ENCODE data around the gene MAMDC2.

The MAMDC2 gene

DNA sequence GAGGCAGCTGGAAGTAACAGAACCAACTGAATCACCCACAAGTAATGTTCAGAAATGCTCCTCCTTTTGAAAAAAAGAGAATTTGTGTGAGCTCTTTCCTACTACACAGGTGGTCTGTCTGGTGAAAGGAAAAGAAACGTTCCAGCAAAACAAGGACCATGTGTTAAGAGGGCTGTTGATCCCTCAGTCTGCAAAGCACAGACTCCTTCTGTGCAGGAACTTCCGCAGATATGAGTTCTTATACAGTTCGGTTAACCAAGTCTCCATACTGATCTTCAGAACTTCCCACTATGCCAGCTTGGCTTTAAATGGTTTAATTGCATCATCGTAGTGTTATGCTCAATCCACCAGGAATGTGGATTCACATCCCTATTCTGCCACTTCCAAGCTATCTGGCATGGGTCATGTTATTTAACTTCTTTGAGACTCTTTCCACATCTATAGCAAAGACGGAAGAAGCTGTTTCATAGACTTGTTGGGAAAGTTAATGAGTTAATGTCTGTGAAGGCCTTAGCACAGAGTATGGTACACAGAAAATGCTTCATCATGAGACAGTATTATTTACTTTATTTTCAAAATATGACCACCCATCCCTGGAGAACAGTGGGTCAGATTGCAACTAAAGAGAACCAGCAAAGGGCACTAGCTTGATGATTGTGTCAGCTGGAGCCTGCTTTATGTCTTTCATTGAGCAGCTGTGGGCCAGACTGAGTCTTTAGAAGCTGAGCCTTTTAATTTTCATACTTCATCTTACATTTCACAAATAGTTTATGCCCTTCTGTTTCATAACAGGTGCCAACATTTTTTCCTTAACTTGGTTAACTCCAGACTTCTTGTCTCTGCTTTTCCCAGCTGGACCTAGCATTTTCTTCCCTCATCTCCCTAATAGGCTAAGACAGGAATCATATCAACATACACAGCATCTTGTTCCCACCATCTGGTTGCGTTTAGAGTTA lies 89.9 kb downstream of the MAMDC2 start:
- H2AK5ac ChIP-seq (ENCODE audit: low read length) = no peak overlapping the region
- H3K79me1 ChIP-seq (ENCODE audit: low read length) = no peaks in the 10 kb centered on the region
- no peak overlapping the region for H3K9ac ChIP-seq (ENCODE audit: low read length)
- no peaks in the 10 kb centered on the region for H3K4me1 ChIP-seq (ENCODE audit: control insufficient read depth, low read depth, low read length)
- H3K4me2 ChIP-seq (ENCODE audit: low read length) = no peak overlapping the region
- H3K18ac ChIP-seq (ENCODE audit: low read length) = no peak overlapping the region
- WGBS (ENCODE audit: extremely low coverage, insufficient coverage, low lambda C conversion rate) = no CpG with 5 or more reads among the region's 6 CpGs
- H3K27me3 ChIP-seq (ENCODE audit: insufficient read depth, low read length, poor library complexity) = no peaks in the 10 kb centered on the region
- no peak overlapping the region for H3K23ac ChIP-seq (ENCODE audit: low read length)
- H3K56ac ChIP-seq (ENCODE audit: low read length) = no peak overlapping the region
- no peak overlapping the region for H2BK120ac ChIP-seq (ENCODE audit: low read depth, low read length)
- no peak for DNase-seq
- no peak overlapping the region for H2BK5ac ChIP-seq (ENCODE audit: low read length)
- no peak overlapping the region for H4K5ac ChIP-seq (ENCODE audit: low read length)
- H4K8ac ChIP-seq (ENCODE audit: low read depth, low read length) = no peak overlapping the region
- no peaks in the 10 kb centered on the region for H3K79me2 ChIP-seq (ENCODE audit: control insufficient read depth, insufficient read depth, low read length)
- H2BK15ac ChIP-seq (replicated peaks; ENCODE audit: low read depth) = no peak overlapping the region
- H3K27ac ChIP-seq (ENCODE audit: low read depth, low read length) = no peak overlapping the region
- H3K36me3 ChIP-seq (ENCODE audit: control insufficient read depth, insufficient read depth, low read length) = no peaks in the 10 kb centered on the region
- H3K4ac ChIP-seq (ENCODE audit: low read depth, low read length) = no peak overlapping the region
- H3K4me3 ChIP-seq (ENCODE audit: low read length) = no peak overlapping the region

DNA sequence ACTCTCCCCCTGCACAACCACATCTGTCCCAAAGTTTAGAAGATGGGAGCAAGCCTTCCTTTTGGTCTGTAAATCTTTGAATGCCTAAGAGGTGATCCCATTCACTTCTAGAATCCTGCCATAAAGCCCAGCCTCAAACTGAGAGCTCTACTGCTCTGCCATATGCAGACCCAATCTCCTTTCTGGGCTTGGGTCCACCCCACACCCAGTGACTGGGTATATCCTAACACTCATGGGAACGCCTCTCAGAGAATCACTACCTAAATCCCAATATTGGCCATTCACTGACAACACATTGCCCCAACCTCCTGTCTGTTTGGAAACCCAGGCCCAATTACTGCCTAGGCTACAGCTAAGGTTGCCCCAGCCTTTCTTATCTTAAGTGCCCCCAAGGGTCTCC lies 90.7 kb downstream of the MAMDC2 start:
- Histone ChIP-seq H3K36me3 (ENCODE audit: control insufficient read depth, insufficient read depth, low read length) (no peaks in the 10 kb centered on the region), H2BK15ac (replicated peaks; ENCODE audit: low read depth) (no peak overlapping the region), H3K56ac (ENCODE audit: low read length) (no peak overlapping the region), H2AK5ac (ENCODE audit: low read length) (no peak overlapping the region), H3K79me2 (ENCODE audit: control insufficient read depth, insufficient read depth, low read length) (no peaks in the 10 kb centered on the region), H3K18ac (ENCODE audit: low read length) (no peak overlapping the region), H4K5ac (ENCODE audit: low read length) (no peak overlapping the region), H3K4me2 (ENCODE audit: low read length) (no peak overlapping the region), H3K4ac (ENCODE audit: low read depth, low read length) (no peak overlapping the region), H3K9ac (ENCODE audit: low read length) (no peak overlapping the region), H3K27me3 (ENCODE audit: insufficient read depth, low read length, poor library complexity) (no peaks in the 10 kb centered on the region), H3K27ac (ENCODE audit: low read depth, low read length) (no peak overlapping the region), H3K79me1 (ENCODE audit: low read length) (no peaks in the 10 kb centered on the region), H3K4me1 (ENCODE audit: control insufficient read depth, low read depth, low read length) (no peaks in the 10 kb centered on the region), H2BK120ac (ENCODE audit: low read depth, low read length) (no peak overlapping the region), H3K23ac (ENCODE audit: low read length) (no peak overlapping the region), H3K4me3 (ENCODE audit: low read length) (no peak overlapping the region), H4K8ac (ENCODE audit: low read depth, low read length) (no peak overlapping the region), H2BK5ac (ENCODE audit: low read length) (no peak overlapping the region)
- DNase-seq = no peak
- WGBS (ENCODE audit: extremely low coverage, insufficient coverage, low lambda C conversion rate) = no CpG with 5 or more reads among the region's 1 CpG

DNA sequence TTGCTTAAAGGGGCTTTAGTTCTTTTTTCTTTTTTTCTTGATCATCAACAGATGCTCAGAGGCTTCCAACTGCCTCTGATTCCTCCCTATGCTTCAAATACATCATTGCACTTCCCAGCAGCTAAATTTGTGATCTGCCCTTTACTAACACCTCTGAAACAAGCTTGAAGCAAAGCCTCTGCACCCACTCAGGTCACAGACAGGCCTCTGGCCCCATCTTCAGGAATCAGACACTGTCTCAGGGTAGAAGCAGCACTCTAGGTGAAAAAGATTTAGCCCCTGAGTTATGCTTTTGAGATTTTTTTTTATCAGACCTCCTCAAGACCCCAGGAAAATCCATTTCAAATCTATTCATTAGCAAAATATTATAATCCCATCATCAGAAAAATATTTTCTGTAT lies 91.5 kb downstream of the MAMDC2 start:
- Histone ChIP-seq H2AK5ac (ENCODE audit: low read length) (no peak overlapping the region), H2BK120ac (ENCODE audit: low read depth, low read length) (no peak overlapping the region), H3K56ac (ENCODE audit: low read length) (no peak overlapping the region), H3K4ac (ENCODE audit: low read depth, low read length) (no peak overlapping the region), H3K9ac (ENCODE audit: low read length) (no peak overlapping the region), H2BK15ac (replicated peaks; ENCODE audit: low read depth) (no peak overlapping the region), H3K4me1 (ENCODE audit: control insufficient read depth, low read depth, low read length) (no peaks in the 10 kb centered on the region), H3K18ac (ENCODE audit: low read length) (no peak overlapping the region), H3K27me3 (ENCODE audit: insufficient read depth, low read length, poor library complexity) (no peaks in the 10 kb centered on the region), H3K79me1 (ENCODE audit: low read length) (no peaks in the 10 kb centered on the region), H4K5ac (ENCODE audit: low read length) (no peak overlapping the region), H3K4me3 (ENCODE audit: low read length) (no peak overlapping the region), H2BK5ac (ENCODE audit: low read length) (no peak overlapping the region), H3K79me2 (ENCODE audit: control insufficient read depth, insufficient read depth, low read length) (no peaks in the 10 kb centered on the region), H3K23ac (ENCODE audit: low read length) (no peak overlapping the region), H3K27ac (ENCODE audit: low read depth, low read length) (no peak overlapping the region), H3K4me2 (ENCODE audit: low read length) (no peak overlapping the region), H4K8ac (ENCODE audit: low read depth, low read length) (no peak overlapping the region), H3K36me3 (ENCODE audit: control insufficient read depth, insufficient read depth, low read length) (no peaks in the 10 kb centered on the region)
- no peak for DNase-seq

DNA sequence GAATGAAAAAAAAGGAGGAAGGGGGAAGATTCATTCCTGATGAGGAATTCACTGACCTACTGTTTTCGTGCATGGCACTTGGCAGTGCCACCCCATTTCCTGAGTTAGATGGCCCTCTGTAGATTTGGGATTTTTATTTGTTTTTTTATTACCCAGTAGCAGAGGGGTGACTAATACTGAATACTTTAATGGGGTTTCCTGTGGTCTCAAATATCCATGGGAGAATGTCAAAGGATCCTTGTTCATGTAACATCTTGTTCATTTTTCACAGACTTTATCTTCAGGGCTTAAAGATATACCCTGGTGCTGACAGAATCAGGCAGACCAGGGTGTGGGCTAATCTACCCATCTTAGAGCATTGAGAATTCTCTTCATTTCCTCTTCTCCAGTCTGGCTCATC lies 93.0 kb downstream of the MAMDC2 start:
- no peak overlapping the region for H3K27ac ChIP-seq (ENCODE audit: low read depth, low read length)
- no peak overlapping the region for H4K8ac ChIP-seq (ENCODE audit: low read depth, low read length)
- no peak overlapping the region for H3K56ac ChIP-seq (ENCODE audit: low read length)

DNA sequence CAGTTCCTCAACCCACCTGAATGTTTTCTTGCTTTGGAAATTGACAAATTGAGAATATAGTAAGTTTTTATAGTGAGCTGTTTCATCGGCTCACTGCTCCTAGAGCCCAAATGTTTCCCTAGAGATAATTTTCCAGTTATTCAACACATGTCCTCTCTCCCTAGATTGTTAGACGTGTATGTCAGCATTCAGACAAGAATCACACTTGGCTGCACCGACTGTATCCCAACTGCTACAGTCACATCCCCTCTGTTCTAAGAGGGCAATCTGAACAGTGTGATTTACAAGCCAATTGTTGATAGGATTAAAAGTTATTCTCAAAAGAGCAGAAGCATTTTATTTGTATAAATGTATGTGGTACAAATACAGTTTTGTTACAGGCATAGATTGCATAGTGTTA lies 93.9 kb downstream of the MAMDC2 start:
- no peak overlapping the region for H3K27ac ChIP-seq (ENCODE audit: low read depth, low read length)
- no peaks in the 10 kb centered on the region for H3K4me1 ChIP-seq (ENCODE audit: control insufficient read depth, low read depth, low read length)
- H3K4me3 ChIP-seq (ENCODE audit: low read length) = no peak overlapping the region
- H2AK5ac ChIP-seq (ENCODE audit: low read length) = no peak overlapping the region
- no peaks in the 10 kb centered on the region for H3K36me3 ChIP-seq (ENCODE audit: control insufficient read depth, insufficient read depth, low read length)
- H4K8ac ChIP-seq (ENCODE audit: low read depth, low read length) = no peak overlapping the region
- no peak overlapping the region for H2BK120ac ChIP-seq (ENCODE audit: low read depth, low read length)
- DNase-seq = no peak
- H3K79me1 ChIP-seq (ENCODE audit: low read length) = no peaks in the 10 kb centered on the region
- H2BK5ac ChIP-seq (ENCODE audit: low read length) = no peak overlapping the region
- WGBS (ENCODE audit: extremely low coverage, insufficient coverage, low lambda C conversion rate) = no CpG with 5 or more reads among the region's 3 CpGs
- H3K56ac ChIP-seq (ENCODE audit: low read length) = no peak overlapping the region
- no peaks in the 10 kb centered on the region for H3K79me2 ChIP-seq (ENCODE audit: control insufficient read depth, insufficient read depth, low read length)
- no peaks in the 10 kb centered on the region for H3K27me3 ChIP-seq (ENCODE audit: insufficient read depth, low read length, poor library complexity)
- H4K5ac ChIP-seq (ENCODE audit: low read length) = no peak overlapping the region
- H3K23ac ChIP-seq (ENCODE audit: low read length) = no peak overlapping the region
- H3K9ac ChIP-seq (ENCODE audit: low read length) = no peak overlapping the region
- no peak overlapping the region for H3K4me2 ChIP-seq (ENCODE audit: low read length)
- H3K18ac ChIP-seq (ENCODE audit: low read length) = no peak overlapping the region
- H3K4ac ChIP-seq (ENCODE audit: low read depth, low read length) = no peak overlapping the region
- no peak overlapping the region for H2BK15ac ChIP-seq (replicated peaks; ENCODE audit: low read depth)

More for the DNA sequence above, 93.0 kb downstream of the MAMDC2 start:
- H3K4me3 ChIP-seq (ENCODE audit: low read length) = no peak overlapping the region
- H3K4ac ChIP-seq (ENCODE audit: low read depth, low read length) = no peak overlapping the region
- no CpG with 5 or more reads among the region's 1 CpG for WGBS (ENCODE audit: extremely low coverage, insufficient coverage, low lambda C conversion rate)
- no peak overlapping the region for H4K5ac ChIP-seq (ENCODE audit: low read length)
- H3K4me2 ChIP-seq (ENCODE audit: low read length) = no peak overlapping the region
- no peaks in the 10 kb centered on the region for H3K79me2 ChIP-seq (ENCODE audit: control insufficient read depth, insufficient read depth, low read length)
- H3K9ac ChIP-seq (ENCODE audit: low read length) = no peak overlapping the region
- no peak overlapping the region for H3K23ac ChIP-seq (ENCODE audit: low read length)
- H2BK15ac ChIP-seq (replicated peaks; ENCODE audit: low read depth) = no peak overlapping the region
- no peak overlapping the region for H2BK120ac ChIP-seq (ENCODE audit: low read depth, low read length)
- H3K79me1 ChIP-seq (ENCODE audit: low read length) = no peaks in the 10 kb centered on the region
- no peaks in the 10 kb centered on the region for H3K36me3 ChIP-seq (ENCODE audit: control insufficient read depth, insufficient read depth, low read length)
- H3K4me1 ChIP-seq (ENCODE audit: control insufficient read depth, low read depth, low read length) = no peaks in the 10 kb centered on the region
- no peaks in the 10 kb centered on the region for H3K27me3 ChIP-seq (ENCODE audit: insufficient read depth, low read length, poor library complexity)
- DNase-seq = no peak
- no peak overlapping the region for H2BK5ac ChIP-seq (ENCODE audit: low read length)
- H3K18ac ChIP-seq (ENCODE audit: low read length) = no peak overlapping the region
- no peak overlapping the region for H2AK5ac ChIP-seq (ENCODE audit: low read length)

DNA sequence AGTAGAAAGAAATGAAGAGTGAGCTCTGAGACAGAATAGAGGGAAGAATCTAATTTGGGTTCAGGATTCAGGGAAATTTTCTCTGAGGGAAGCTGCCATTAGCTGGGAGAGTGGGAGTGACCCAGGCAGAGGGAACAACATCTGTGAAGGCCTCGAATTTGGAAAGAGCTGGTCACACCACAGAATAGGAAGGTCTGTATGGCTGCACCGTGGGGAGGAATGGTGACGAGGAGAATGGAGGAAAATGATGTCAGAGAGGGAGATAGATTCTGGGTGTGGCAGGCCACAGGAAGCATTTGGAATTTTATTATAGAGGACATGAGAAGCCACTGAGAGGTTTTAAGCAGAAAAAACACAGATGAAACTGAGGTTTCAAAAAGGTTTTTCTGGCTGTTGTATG lies 98.5 kb downstream of the MAMDC2 start:
- no peak overlapping the region for H3K4me2 ChIP-seq (ENCODE audit: low read length)
- H3K18ac ChIP-seq (ENCODE audit: low read length) = no peak overlapping the region
- H3K9ac ChIP-seq (ENCODE audit: low read length) = no peak overlapping the region
- H3K79me1 ChIP-seq (ENCODE audit: low read length) = no peaks in the 10 kb centered on the region
- H4K5ac ChIP-seq (ENCODE audit: low read length) = no peak overlapping the region
- H2AK5ac ChIP-seq (ENCODE audit: low read length) = no peak overlapping the region
- H2BK15ac ChIP-seq (replicated peaks; ENCODE audit: low read depth) = no peak overlapping the region
- H3K27me3 ChIP-seq (ENCODE audit: insufficient read depth, low read length, poor library complexity) = no peaks in the 10 kb centered on the region
- no peak overlapping the region for H2BK5ac ChIP-seq (ENCODE audit: low read length)
- no peaks in the 10 kb centered on the region for H3K36me3 ChIP-seq (ENCODE audit: control insufficient read depth, insufficient read depth, low read length)
- no peak overlapping the region for H3K4me3 ChIP-seq (ENCODE audit: low read length)
- no peak overlapping the region for H2BK120ac ChIP-seq (ENCODE audit: low read depth, low read length)
- H3K4me1 ChIP-seq (ENCODE audit: control insufficient read depth, low read depth, low read length) = no peaks in the 10 kb centered on the region
- no CpG with 5 or more reads among the region's 3 CpGs for WGBS (ENCODE audit: extremely low coverage, insufficient coverage, low lambda C conversion rate)
- H3K23ac ChIP-seq (ENCODE audit: low read length) = no peak overlapping the region
- H4K8ac ChIP-seq (ENCODE audit: low read depth, low read length) = no peak overlapping the region
- no peak overlapping the region for H3K4ac ChIP-seq (ENCODE audit: low read depth, low read length)
- no peak for DNase-seq
- no peak overlapping the region for H3K27ac ChIP-seq (ENCODE audit: low read depth, low read length)
- H3K56ac ChIP-seq (ENCODE audit: low read length) = no peak overlapping the region
- no peaks in the 10 kb centered on the region for H3K79me2 ChIP-seq (ENCODE audit: control insufficient read depth, insufficient read depth, low read length)
